ENCODE measurements around the gene TMEM109.

Gene TMEM109

GRCh38 chr11:60942219-60942618 is 28.3 kb downstream of the TMEM109 start:
- no peak for DNase-seq

DNA sequence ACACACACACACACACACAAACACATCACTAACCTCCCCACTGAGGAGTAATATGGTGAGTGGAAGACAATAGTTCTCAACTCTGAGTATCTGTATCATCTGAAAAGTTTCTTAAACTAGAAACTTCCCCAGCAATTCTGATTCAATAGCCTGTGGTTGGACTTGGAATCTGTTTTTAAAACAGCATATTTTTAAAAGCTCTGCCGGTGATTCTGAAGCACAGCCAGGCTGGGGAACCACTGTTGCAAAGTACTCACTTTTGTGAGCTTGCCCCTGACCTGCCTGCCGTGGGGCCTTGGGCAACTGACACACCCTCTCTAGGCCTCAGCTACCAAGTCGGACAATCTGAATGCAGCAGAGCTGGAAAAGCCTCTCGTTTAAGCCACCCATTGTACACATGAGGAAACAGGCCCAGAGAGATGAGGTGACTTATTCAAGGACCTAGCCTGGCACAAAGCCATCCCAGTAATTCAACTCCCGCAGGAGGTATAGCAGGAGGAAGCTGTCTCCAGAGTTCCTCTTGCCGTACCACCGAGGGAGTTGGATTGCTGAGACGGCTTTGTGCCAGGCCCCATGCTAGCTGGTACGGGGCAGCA is 29.1 kb downstream of the TMEM109 start:
- DNase-seq: no peak

GRCh38 chr11:60944490-60945294 is 30.7 kb downstream of the TMEM109 start:
- no peak for DNase-seq

GRCh38 chr11:60945295-60945667 is 31.3 kb downstream of the TMEM109 start:
- no peak for DNase-seq

DNA sequence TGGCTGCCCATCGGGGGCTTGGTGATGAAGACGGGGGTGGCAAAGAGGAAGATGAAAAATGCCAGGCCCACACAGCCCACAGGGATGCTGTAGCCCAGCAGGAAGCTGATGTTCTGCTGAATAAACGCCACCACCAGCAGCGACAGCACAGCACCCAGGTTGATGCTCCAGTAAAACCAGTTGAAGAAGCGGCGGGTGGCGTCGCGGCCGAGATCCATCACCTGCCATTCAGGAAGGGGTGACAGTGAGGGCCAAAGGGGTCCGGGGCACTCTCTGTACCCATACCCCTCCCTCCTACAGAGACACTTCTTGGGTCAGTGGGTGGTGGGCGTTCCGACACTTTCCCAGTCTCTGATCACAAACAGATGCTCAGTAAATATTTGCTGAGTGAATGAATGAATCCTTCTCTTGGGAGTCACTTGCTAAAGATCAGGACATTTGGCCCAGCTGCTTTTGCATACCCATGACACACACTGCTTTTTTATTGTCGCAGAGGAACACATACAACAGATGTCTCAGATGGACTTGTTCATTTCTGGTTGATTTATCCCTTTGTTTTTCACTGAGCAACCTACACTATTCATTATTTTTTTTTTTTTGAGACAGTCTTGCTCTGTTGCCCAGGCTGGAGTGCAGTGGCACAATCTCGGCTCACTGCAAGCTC is 32.8 kb downstream of the TMEM109 start:
- DNase-seq: no peak

DNA sequence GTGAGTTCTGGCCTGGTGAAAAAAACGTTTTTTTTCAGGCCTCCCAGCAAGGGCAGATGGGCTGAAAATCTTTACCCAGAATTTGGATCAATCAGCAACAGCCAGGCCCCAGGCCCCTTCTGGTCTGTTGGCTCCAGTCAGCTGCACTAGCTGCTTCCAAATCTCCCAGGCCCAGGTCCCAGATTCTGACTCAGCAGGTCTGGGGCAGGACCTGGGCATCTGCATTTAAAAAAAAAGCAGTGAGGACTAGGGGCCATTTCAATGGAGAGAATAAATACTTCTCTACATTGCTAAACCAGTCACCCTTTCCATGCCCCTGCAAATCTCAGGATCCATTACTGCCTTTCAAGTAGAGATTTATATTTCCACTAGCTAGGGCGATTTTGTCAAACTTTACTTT is 33.7 kb downstream of the TMEM109 start:
- DNase-seq: peak in 7 of 14 donors; percentile 12 to 58 (median 31)

DNA sequence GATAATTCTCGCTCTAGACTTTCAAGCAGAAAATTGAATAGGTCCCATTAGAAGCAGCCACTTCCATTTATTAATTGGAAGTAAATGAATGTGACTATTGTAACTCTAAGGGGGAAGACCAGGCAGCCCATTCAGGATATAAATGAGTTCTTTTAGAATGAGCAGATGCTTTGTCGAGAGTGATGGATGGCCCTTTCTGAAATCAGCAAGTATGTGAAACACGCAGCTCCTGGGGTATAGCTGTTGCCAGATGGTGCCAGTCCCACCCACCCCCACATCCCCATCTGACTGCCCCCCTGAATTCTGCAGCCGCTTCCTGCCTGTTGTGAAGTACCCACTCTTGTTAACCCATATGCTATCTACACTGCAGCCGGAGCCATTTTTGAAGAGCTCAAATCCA is 34.3 kb downstream of the TMEM109 start:
- DNase-seq: no peak

DNA sequence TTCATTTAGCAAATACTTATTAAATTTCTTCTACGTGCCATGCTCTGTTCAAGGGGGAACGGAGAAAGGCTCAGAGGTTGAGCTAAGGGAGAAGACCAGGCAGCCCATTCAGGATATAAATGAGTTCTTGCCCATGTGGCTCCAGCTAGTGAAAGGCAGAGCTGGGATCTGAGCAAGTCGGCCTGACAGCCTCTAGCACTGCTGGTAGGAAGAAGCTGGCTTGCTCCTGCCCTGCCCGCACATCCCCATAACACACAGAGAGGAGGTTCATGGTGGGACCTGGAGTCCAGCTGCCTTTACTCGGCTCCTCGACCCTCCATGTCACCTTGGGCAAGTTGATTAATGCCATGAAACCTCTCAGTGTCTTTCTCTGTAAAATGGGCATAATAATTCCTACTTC is 36.1 kb downstream of the TMEM109 start:
- no peak for DNase-seq

DNA sequence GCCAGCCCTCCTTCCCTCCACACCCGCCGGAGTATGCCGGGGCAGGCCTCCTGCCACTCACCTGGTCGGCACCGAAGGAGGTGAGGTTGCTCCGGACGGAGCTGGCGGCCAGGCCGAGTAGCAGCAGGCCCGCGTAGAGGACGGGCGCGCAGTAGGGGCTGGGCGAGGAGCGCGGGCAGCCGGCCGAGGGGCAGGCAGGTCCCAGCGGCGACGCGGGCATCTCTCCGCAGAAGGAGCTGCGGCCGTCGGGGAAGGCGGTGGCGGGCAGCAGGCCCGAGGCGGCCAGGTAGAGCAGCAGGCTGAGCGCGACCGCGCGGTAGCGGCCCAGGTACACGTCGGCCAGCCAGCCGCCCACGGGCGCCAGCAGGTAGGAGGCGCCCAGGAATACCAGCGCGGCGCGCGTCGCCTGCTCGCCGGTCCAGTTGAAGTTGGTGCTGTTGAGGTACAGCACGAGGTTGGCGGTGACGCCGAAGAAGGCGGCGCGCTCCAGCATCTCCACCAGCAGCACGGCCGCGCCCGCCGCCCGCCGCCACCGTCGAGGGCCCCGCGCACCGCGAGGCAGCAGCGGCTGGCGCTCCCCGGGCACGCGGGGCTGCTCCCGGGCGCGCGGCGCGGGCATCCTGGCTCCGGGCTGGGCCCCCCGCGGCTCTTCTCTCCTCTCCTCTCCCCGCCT is 37.1 kb downstream of the TMEM109 start:
- no peak for DNase-seq

GRCh38 chr11:60951606-60951903 is 37.6 kb downstream of the TMEM109 start:
- DNase-seq: no peak

GRCh38 chr11:60951904-60952741 is 38.2 kb downstream of the TMEM109 start, which contains the start of gene SLC15A3:
Gene SLC15A3 (minus strand): TSS chr11:60952176. CDS start chr11:60951551, 625 bp downstream.
- peak in 9 of 14 donors; percentile 20 to 67 (median 49) for DNase-seq

DNA sequence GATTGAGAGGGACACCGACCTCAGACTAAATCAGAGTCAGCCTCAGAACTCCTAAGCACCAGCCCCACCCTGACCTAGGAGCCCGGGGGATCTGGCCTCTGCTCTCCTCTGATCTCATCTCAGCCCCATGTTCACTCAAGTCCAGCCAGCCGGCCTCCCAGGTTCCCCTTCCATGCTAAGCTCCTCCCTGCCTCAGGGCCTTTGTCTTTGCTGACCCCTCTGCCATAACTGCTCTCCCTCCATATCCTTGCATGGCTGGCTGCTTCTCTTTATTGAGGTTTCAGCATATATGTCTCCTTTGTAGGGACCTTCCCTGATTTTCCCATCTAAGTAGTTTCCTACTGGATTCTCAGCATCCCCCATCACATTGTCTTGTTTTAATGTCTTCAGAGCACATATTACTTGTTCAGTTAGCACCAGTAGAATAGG is 38.8 kb downstream of the TMEM109 start:
- no peak for DNase-seq

- DNase-seq: no peak
Observed at GRCh38 chr11:60953781-60954180, 39.8 kb downstream of the TMEM109 start.

GRCh38 chr11:60954421-60954820 is 40.5 kb downstream of the TMEM109 start:
- DNase-seq: no peak

GRCh38 chr11:60955571-60955970 is 41.6 kb downstream of the TMEM109 start:
- peak in 1 of 14 donors; percentile 12 for DNase-seq

DNA sequence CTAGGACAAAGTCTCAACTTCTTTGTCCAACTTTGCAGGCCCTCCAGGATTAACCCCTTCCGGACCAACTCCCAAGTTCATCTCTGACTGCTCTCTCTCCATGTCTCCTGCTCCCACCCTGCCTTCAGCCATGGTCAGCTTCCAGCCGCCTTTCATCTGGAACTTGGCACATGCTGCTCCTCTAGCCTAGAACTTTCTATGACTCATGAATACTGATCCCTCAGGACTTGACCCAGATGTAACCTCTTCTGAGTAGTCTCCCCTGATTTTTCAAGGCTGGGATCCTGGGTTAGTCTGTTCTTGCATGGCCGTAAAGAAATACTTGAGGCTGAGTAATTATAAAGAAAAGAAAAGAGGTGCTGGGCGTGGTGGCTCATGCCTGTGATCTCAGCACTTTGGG is 43.2 kb downstream of the TMEM109 start:
- no peak for DNase-seq

- DNase-seq: no peak
Observed at GRCh38 chr11:60959431-60959830, 45.5 kb downstream of the TMEM109 start.

DNA sequence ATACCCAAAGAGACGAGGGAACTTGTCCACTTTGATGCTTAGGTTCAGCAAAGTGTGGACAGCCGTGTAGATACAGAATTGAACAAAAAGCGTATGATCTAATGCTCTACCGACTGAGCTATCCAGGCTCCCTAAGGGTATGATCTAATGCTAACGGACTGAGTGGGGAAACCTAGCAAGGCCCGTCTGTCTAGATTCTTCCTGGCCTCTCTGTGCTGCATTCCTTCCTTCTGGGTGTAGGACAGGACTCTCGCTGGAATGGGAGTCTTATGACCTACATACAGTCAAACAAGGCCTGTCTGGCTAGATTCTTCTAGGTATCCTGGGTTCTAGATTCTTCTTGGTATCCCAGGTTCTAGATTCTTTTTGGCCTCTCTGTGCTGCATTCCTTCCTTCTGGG is 46.4 kb downstream of the TMEM109 start:
- no peak for DNase-seq

- peak in 1 of 14 donors; percentile 20 for DNase-seq
Observed at GRCh38 chr11:60964801-60965200, 50.8 kb downstream of the TMEM109 start.

DNA sequence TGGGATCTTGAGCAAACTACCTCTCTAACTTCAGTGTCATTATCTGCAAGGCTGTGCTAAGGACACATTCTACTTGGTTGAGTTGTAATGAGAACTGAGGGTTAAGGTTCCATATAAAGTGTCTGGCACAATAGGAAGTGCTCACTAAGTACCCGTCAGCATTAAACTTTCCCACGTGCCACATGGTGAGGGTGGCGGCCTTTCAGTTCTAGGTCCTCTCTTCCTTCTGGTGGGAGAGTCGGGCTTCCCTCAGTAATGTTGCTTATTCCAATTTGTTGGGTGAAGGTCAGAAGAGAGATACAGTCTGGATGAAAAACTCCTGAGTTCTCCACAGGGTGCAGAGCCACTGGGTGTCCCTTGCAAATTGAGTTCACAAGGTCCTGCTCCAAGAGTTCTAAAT is 52.9 kb downstream of the TMEM109 start:
- DNase-seq: no peak

DNA sequence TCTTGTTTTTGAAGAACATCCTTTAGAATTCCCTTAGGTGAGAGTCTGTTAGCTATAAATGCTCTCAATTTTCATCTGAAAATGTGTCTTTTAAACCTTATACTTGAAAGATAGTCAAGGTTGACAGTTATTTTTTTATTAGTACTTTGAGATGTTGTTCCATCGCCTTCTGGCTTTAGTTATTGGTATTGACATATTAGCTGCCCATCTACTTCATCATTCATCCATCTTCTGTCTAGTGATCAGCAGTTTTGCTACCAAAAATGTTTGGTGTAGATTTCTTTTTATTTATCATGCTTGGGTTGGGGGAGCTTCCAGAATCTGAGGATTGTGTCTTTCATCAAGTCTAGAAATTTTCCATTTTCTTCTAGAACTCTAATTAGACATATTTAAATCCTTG is 54.3 kb downstream of the TMEM109 start:
- no peak for DNase-seq

DNA sequence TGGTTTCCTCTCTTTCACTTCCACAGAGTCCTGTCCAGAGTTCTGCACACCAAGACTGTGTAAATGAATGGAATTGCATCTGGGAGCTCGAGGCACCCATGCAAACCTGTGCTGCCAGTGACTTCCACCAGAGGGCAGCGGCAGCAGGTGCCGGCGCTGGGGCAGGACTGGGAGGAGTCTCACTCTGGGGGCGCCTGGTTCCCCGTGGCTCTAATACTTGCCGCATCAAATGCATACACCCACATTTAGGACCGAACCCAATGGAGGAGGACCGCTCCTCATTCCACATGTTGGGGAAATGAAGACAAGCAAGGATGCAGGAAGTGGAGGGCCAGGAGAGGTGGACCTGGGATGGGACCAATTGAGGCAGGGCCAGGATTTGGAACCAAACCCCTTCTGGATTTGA is 56.4 kb downstream of the TMEM109 start:
- DNase-seq: peak in 2 of 14 donors; percentile 13 to 32

Measured in C1 segment of cervical spinal cord (tissue), 14 donors.